Measurements from ENCODE around the gene KRTAP12-2. TPM values are rescaled to one million over a fixed set of nuclear protein-coding genes. Genes with fewer than 3 reads are reported as not detected.

Gene KRTAP12-2
- total and polyA plus RNA-seq, 10 of the 15 experiments (the other 5 are each of a cell fraction or from before 2014, with no cell fraction given), result not detected

- no peak overlapping the region for H3K4me3 ChIP-seq
- WGBS (ENCODE audit: insufficient coverage, insufficient replicate concordance, low lambda C conversion rate, missing lambda C conversion rate), result 55% methylated on average over 2 of the region's 2 CpGs
- H3K36me3 ChIP-seq (ENCODE audit: control insufficient read depth in 2 of 2, insufficient read depth in 2 of 2, low read length in 1 of 2), result no peaks in the 10 kb centered on the region
- RAD21 ChIA-PET (ENCODE audit: unreplicated experiment), result no interaction called here
- FAIRE-seq (no peak), DNase-seq (ENCODE audit: low read depth, low spot score) (no peak), ATAC-seq (no peak)
- POLR2A ChIA-PET, result no interaction called here
- SMC1A ChIA-PET (ENCODE audit: uncharacterized antibody, unreplicated experiment), result no interaction called here
- H3K4me2 ChIP-seq (ENCODE audit: control insufficient read depth, insufficient read depth), result no peak overlapping the region
- no peaks in the 10 kb centered on the region for H3K27me3 ChIP-seq (replicated peaks in 1 of 2; ENCODE audit: control insufficient read depth in 2 of 2, insufficient read depth in 2 of 2, low read length in 1 of 2)
- peaks cover 9% of the 10 kb centered on the region; the same call in 1 of the 3 replicates for H3K9me3 ChIP-seq (replicated peaks; ENCODE audit: control insufficient read depth, insufficient read depth, low read length)
- intact Hi-C loops (cut with micrococcal nuclease; ENCODE audit: unreplicated experiment) (no loop called here), in situ Hi-C loops (cut with MboI) (no loop called here)
- no peak overlapping the region for H3K9ac ChIP-seq (ENCODE audit: control insufficient read depth, insufficient read depth, low read length)
- H3K4me1 ChIP-seq (ENCODE audit: control insufficient read depth, insufficient read depth, low read length), result no peaks in the 10 kb centered on the region
- no TSS peak for BruUV-seq (replicated peaks)
- no peak overlapping the region for H2AFZ ChIP-seq (ENCODE audit: control insufficient read depth, low read depth, low read length)
- no peaks in the 10 kb centered on the region for H4K20me1 ChIP-seq (ENCODE audit: control insufficient read depth, insufficient read depth)
- TF ChIP-seq POU2F2 (IDR thresholded peaks at IDR 0.05; ENCODE audit: borderline replicate concordance, low read depth, low read length) (no peak), USF2 (IDR thresholded peaks at IDR 0.05; ENCODE audit: borderline replicate concordance, low read depth, low read length) (no peak), FOS (IDR thresholded peaks at IDR 0.05; ENCODE audit: borderline replicate concordance, extremely low read depth, insufficient read length) (no peak), E2F8 (IDR thresholded peaks at IDR 0.05; ENCODE audit: low read depth, partially characterized antibody) (no peak), POLR2AphosphoS2 (IDR thresholded peaks at IDR 0.05; ENCODE audit: low read depth, low read length) (no peak), IKZF1 (conservative IDR thresholded peaks at IDR 0.05) (no peak), NR2F1 (conservative IDR thresholded peaks at IDR 0.05) (no peak), IKZF2 (IDR thresholded peaks at IDR 0.05) (no peak), CHD2 (IDR thresholded peaks at IDR 0.05; ENCODE audit: borderline replicate concordance, low read depth, low read length) (no peak), CBX3 (IDR thresholded peaks at IDR 0.05; ENCODE audit: borderline replicate concordance, low read depth) (no peak), CREB1 (IDR thresholded peaks at IDR 0.05; ENCODE audit: low read depth) (no peak), CREM (IDR thresholded peaks at IDR 0.05; ENCODE audit: low read depth) (no peak), PAX8 (IDR thresholded peaks at IDR 0.05) (no peak), IRF4 (IDR thresholded peaks at IDR 0.05; ENCODE audit: low read depth, low read length) (no peak), RAD21 (IDR thresholded peaks at IDR 0.05; ENCODE audit: insufficient read depth, low read depth, low read length) (no peak), ATF2 (IDR thresholded peaks at IDR 0.05; ENCODE audit: low read length) (no peak), PKNOX1 (IDR thresholded peaks at IDR 0.05) (no peak)
- no peak overlapping the region for H3K27ac ChIP-seq (ENCODE audit: control insufficient read depth, insufficient read depth)
- H3K79me2 ChIP-seq (ENCODE audit: control insufficient read depth, insufficient read depth, low read length), result no peaks in the 10 kb centered on the region
- CTCF ChIA-PET, result no interaction called here
Observed at GRCh38 chr21:44630440-44630839, 36.3 kb downstream of the KRTAP12-2 start.
